Measurements from ENCODE around the gene PCDHB13.
"Not testable (repeated sequence)": the region's sequence is repeated elsewhere in the genome, so short reads cannot be mapped to it uniquely, and the experiment has no call there.

PCDHB13 gene

DNA sequence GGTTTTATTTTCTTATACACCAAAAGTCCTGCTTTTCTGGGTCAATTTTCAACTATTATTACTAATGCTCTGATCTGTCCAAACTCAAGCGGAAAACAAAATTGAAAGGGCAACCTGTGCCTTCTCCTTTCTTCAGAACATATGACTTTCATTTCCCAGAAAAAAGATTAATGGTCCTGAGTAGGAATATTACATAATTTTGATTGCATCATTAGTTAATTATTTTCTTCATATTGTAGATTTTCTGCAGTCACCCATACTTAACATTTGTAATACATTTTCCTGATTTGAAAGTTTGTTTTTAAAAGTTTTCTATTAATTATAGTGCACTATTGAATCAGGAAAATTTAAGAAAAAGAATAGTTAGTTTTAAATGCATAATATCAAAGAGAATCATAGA is 37.8 kb upstream of the PCDHB13 start:
- Histone ChIP-seq H3K79me2 (ENCODE audit: insufficient read depth, low read length) (no peaks in the 10 kb centered on the region), H3K4me2 (ENCODE audit: insufficient read depth, low read length) (no peak overlapping the region), H3K36me3 (ENCODE audit: insufficient read depth, low read length) (no peaks in the 10 kb centered on the region), H3K4me3 (ENCODE audit: low read depth in 1 of 2, low read length in 2 of 2) (no peak overlapping the region), H4K20me1 (ENCODE audit: insufficient read depth, low read length) (no peaks in the 10 kb centered on the region), H3K4me1 (ENCODE audit: insufficient read depth, low read length) (no peaks in the 10 kb centered on the region), H3K9me3 (ENCODE audit: insufficient read depth, low read length, severe bottlenecking) (no peaks in the 10 kb centered on the region), H3K27me3 (ENCODE audit: insufficient read depth, low read length, poor library complexity) (peaks cover 8% of the 10 kb centered on the region), H3K27ac (ENCODE audit: low read length) (no peak overlapping the region), H3K9ac (ENCODE audit: low read depth, low read length) (no peak overlapping the region), H2AFZ (ENCODE audit: low read depth, low read length) (no peak overlapping the region)
- ATAC-seq (ENCODE audit: insufficient read depth, low read depth) (no peak), DNase-seq (no peak)
- TF ChIP-seq, protein P1, sequence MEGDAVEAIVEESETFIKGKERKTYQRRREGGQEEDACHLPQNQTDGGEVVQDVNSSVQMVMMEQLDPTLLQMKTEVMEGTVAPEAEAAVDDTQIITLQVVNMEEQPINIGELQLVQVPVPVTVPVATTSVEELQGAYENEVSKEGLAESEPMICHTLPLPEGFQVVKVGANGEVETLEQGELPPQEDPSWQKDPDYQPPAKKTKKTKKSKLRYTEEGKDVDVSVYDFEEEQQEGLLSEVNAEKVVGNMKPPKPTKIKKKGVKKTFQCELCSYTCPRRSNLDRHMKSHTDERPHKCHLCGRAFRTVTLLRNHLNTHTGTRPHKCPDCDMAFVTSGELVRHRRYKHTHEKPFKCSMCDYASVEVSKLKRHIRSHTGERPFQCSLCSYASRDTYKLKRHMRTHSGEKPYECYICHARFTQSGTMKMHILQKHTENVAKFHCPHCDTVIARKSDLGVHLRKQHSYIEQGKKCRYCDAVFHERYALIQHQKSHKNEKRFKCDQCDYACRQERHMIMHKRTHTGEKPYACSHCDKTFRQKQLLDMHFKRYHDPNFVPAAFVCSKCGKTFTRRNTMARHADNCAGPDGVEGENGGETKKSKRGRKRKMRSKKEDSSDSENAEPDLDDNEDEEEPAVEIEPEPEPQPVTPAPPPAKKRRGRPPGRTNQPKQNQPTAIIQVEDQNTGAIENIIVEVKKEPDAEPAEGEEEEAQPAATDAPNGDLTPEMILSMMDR (IDR thresholded peaks at IDR 0.05; ENCODE audit: borderline replicate concordance, extremely low read depth, low read length, poor library complexity, severe bottlenecking) = no peak
- no peak for TF ChIP-seq EZH2 (IDR thresholded peaks at IDR 0.05; ENCODE audit: borderline replicate concordance, low read depth, low read length, severe bottlenecking)

DNA sequence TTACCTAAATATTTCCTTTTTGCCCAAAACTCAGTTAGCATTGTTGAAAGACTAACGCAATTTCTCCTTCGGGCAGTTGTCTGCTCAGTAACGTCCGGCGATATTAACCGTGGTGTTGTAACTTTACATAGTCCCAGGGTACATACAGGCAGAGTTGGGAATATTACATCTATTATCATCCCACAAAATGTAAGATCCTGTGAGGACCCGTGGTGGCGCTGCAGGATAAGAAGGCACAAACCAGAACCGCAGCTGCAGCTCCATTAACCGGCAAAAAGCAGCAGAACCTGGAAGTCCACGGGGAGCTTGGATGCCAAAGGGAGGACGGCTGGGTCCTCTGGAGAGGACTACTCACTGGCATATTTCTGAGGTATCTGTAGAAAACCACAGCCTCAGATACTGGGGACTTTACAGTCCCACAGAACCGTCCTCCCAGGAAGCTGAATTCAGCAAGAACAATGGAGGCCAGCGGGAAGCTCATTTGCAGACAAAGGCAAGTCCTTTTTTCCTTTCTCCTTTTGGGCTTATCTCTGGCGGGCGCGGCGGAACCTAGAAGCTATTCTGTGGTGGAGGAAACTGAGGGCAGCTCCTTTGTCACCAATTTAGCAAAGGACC is 36.0 kb upstream of the PCDHB13 start, which contains the start of gene PCDHB8:
Gene PCDHB8 (plus strand): TSS at position 214 of the 615 bp plus-strand sequence. CDS start 245 bp downstream, at position 459.
- not testable (repeated sequence) for ATAC-seq (ENCODE audit: insufficient read depth, low read depth)

GRCh38 chr5:141179371-141179770 is 34.3 kb upstream of the PCDHB13 start:
- not testable (repeated sequence) for H3K27ac ChIP-seq (ENCODE audit: low read length); H3K27me3 ChIP-seq (ENCODE audit: insufficient read depth, low read length, poor library complexity); H3K79me2 ChIP-seq (ENCODE audit: insufficient read depth, low read length); H3K9me3 ChIP-seq (ENCODE audit: insufficient read depth, low read length, severe bottlenecking); H3K4me3 ChIP-seq (ENCODE audit: low read depth in 1 of 2, low read length in 2 of 2); DNase-seq; H3K9ac ChIP-seq (ENCODE audit: low read depth, low read length); H3K4me1 ChIP-seq (ENCODE audit: insufficient read depth, low read length); H3K4me2 ChIP-seq (ENCODE audit: insufficient read depth, low read length); H2AFZ ChIP-seq (ENCODE audit: low read depth, low read length); H3K36me3 ChIP-seq (ENCODE audit: insufficient read depth, low read length); H4K20me1 ChIP-seq (ENCODE audit: insufficient read depth, low read length); ATAC-seq (ENCODE audit: insufficient read depth, low read depth)

More for the DNA sequence above, 36.0 kb upstream of the PCDHB13 start, which contains the start of gene PCDHB8:
- H3K79me2 ChIP-seq (ENCODE audit: insufficient read depth, low read length); H3K9ac ChIP-seq (ENCODE audit: low read depth, low read length); H3K27ac ChIP-seq (ENCODE audit: low read length); H3K4me2 ChIP-seq (ENCODE audit: insufficient read depth, low read length); H3K4me1 ChIP-seq (ENCODE audit: insufficient read depth, low read length); DNase-seq; H3K9me3 ChIP-seq (ENCODE audit: insufficient read depth, low read length, severe bottlenecking); H3K4me3 ChIP-seq (ENCODE audit: low read depth in 1 of 2, low read length in 2 of 2); H4K20me1 ChIP-seq (ENCODE audit: insufficient read depth, low read length); H2AFZ ChIP-seq (ENCODE audit: low read depth, low read length); H3K27me3 ChIP-seq (ENCODE audit: insufficient read depth, low read length, poor library complexity); H3K36me3 ChIP-seq (ENCODE audit: insufficient read depth, low read length): not testable (repeated sequence)

DNA sequence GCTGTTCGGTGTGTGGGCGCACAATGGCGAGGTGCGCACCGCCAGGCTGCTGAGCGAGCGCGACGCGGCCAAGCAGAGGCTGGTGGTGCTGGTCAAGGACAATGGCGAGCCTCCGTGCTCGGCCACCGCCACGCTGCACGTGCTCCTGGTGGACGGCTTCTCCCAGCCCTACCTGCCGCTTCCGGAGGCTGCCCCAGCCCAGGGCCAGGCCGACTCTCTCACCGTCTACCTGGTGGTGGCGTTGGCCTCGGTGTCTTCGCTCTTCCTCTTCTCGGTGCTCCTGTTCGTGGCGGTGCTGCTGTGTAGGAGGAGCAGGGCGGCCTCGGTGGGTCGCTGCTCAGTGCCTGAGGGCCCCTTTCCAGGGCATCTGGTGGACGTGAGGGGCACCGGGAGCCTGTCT is 33.8 kb upstream of the PCDHB13 start:
- not testable (repeated sequence) for H3K36me3 ChIP-seq (ENCODE audit: insufficient read depth, low read length); H3K27ac ChIP-seq (ENCODE audit: low read length); H3K27me3 ChIP-seq (ENCODE audit: insufficient read depth, low read length, poor library complexity); H4K20me1 ChIP-seq (ENCODE audit: insufficient read depth, low read length); H3K4me1 ChIP-seq (ENCODE audit: insufficient read depth, low read length); H3K9me3 ChIP-seq (ENCODE audit: insufficient read depth, low read length, severe bottlenecking); H3K9ac ChIP-seq (ENCODE audit: low read depth, low read length); DNase-seq; ATAC-seq (ENCODE audit: insufficient read depth, low read depth); H3K4me3 ChIP-seq (ENCODE audit: low read depth in 1 of 2, low read length in 2 of 2); H3K4me2 ChIP-seq (ENCODE audit: insufficient read depth, low read length); H3K79me2 ChIP-seq (ENCODE audit: insufficient read depth, low read length); H2AFZ ChIP-seq (ENCODE audit: low read depth, low read length)

GRCh38 chr5:141180313-141180712 is 33.4 kb upstream of the PCDHB13 start:
- Histone ChIP-seq H4K20me1 (ENCODE audit: insufficient read depth, low read length) (no peaks in the 10 kb centered on the region), H3K27me3 (ENCODE audit: insufficient read depth, low read length, poor library complexity) (peaks cover 8% of the 10 kb centered on the region), H3K4me3 (ENCODE audit: low read depth in 1 of 2, low read length in 2 of 2) (no peak overlapping the region), H3K9ac (ENCODE audit: low read depth, low read length) (no peak overlapping the region), H3K79me2 (ENCODE audit: insufficient read depth, low read length) (no peaks in the 10 kb centered on the region), H3K9me3 (ENCODE audit: insufficient read depth, low read length, severe bottlenecking) (no peaks in the 10 kb centered on the region), H3K27ac (ENCODE audit: low read length) (no peak overlapping the region), H3K4me1 (ENCODE audit: insufficient read depth, low read length) (no peaks in the 10 kb centered on the region), H3K36me3 (ENCODE audit: insufficient read depth, low read length) (no peaks in the 10 kb centered on the region), H2AFZ (ENCODE audit: low read depth, low read length) (no peak overlapping the region), H3K4me2 (ENCODE audit: insufficient read depth, low read length) (no peak overlapping the region)
- no peak for ATAC-seq (ENCODE audit: insufficient read depth, low read depth)
- no peak for DNase-seq
- no peak for TF ChIP-seq EZH2 (IDR thresholded peaks at IDR 0.05; ENCODE audit: borderline replicate concordance, low read depth, low read length, severe bottlenecking)
- TF ChIP-seq, protein P1 (IDR thresholded peaks at IDR 0.05; ENCODE audit: borderline replicate concordance, extremely low read depth, low read length, poor library complexity, severe bottlenecking) = no peak
